Uterus (tissue), 2 donors: ENCODE data around the gene HELB.

Experiments
- POLR2A ChIP-seq, 2 donors: fragments of 450-650 bp; IDR thresholded peaks; one replicate each; pipeline ENCODE4 v1.6.1; 2016; ENCODE audit warnings: antibody characterized with exemption in 2 of 2, mild to moderate bottlenecking in 1 of 2, moderate library complexity in 1 of 2
- TF ChIP-seq, protein P1 (sequence below), 4 experiments: fragments of 200-600 bp in 2 of 4; fragments of 450-650 bp in 2 of 4; sonication (generic) in 2 of 4; IDR thresholded peaks; one replicate each; pipeline ENCODE4 v1.5.1; 2016 to 2019; ENCODE audit warnings: antibody characterized with exemption in 4 of 4, mild to moderate bottlenecking in 2 of 4, moderate library complexity in 1 of 4

DNA sequence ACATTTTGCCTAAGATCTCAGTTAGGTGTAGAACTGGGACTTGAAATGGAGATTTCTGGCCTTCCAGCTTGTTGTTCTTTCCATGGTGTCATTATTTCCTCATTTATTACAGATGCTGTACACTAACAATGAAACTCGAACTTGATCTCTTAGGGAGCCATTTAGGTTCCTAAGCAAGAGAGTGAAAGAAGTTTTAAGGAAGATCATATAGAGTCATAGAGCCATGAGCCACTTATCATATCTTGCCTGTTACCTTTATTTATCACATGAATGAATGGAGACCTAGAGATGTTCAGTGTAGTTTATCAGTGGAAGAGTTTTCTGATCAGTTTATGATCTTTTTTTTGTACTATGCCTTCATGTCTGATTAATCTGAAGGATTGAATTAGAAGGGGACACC, 9.9 kb downstream of the HELB start:
- TF ChIP-seq, protein P1, sequence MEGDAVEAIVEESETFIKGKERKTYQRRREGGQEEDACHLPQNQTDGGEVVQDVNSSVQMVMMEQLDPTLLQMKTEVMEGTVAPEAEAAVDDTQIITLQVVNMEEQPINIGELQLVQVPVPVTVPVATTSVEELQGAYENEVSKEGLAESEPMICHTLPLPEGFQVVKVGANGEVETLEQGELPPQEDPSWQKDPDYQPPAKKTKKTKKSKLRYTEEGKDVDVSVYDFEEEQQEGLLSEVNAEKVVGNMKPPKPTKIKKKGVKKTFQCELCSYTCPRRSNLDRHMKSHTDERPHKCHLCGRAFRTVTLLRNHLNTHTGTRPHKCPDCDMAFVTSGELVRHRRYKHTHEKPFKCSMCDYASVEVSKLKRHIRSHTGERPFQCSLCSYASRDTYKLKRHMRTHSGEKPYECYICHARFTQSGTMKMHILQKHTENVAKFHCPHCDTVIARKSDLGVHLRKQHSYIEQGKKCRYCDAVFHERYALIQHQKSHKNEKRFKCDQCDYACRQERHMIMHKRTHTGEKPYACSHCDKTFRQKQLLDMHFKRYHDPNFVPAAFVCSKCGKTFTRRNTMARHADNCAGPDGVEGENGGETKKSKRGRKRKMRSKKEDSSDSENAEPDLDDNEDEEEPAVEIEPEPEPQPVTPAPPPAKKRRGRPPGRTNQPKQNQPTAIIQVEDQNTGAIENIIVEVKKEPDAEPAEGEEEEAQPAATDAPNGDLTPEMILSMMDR (IDR thresholded peaks at IDR 0.05) = no peak
- no peak for TF ChIP-seq POLR2A (IDR thresholded peaks at IDR 0.05)
